HepG2 (cell line): ENCODE measurements around the gene SUDS3. TPM values are rescaled to one million over a fixed set of nuclear protein-coding genes. Genes with fewer than 3 reads are reported as not detected.

ENCODE experiments used
- ARNT2 ChIP-seq: sonication (generic); formaldehyde crosslinking; IDR thresholded peaks from 2 replicates; pipeline ENCODE4 v1.8.0; 2022; ENCODE audit warnings: mild to moderate bottlenecking, low read depth, missing genetic modification reagents, moderate library complexity
- ATAD3A ChIP-seq: sonication (generic); formaldehyde crosslinking; IDR thresholded peaks from 2 replicates; pipeline ENCODE4 v1.4.0; 2020; ENCODE audit warnings: missing genetic modification reagents
- ATF7-NPFF ChIP-seq: sonication (generic); formaldehyde crosslinking; IDR thresholded peaks from 2 replicates; pipeline ENCODE4 v1.8.1; 2023; ENCODE audit warnings: mild to moderate bottlenecking, low read depth, missing genetic modification reagents, moderate library complexity
- CBX2 ChIP-seq, 2 experiments: fragments of 200-600 bp in 1 of 2; sonication (generic); formaldehyde crosslinking in 1 of 2; IDR thresholded peaks; 2 replicates each; pipeline versions ENCODE4 v1.7.0 to v1.8.1; 2018 to 2022; ENCODE audit warnings: low read depth in 2 of 2, low read length in 1 of 2, mild to moderate bottlenecking in 1 of 2, missing genetic modification reagents in 1 of 2
- ETV5 ChIP-seq: IDR thresholded peaks from 2 replicates; pipeline ENCODE4 v1.6.1; 2018; ENCODE audit warnings: missing biosample characterization, missing genetic modification reagents, inconsistent platforms, borderline replicate concordance
- EZH2 ChIP-seq: conservative IDR thresholded peaks from 2 replicates; pipeline ENCODE4 v1.6.1; 2012; ENCODE audit warnings: mild to moderate bottlenecking, low read depth, low read length, moderate library complexity
- ISL2 ChIP-seq: sonication (generic); formaldehyde crosslinking; IDR thresholded peaks from 2 replicates; pipeline ENCODE4 v1.5.0; 2020; ENCODE audit warnings: missing genetic modification reagents
- KLF9 ChIP-seq: IDR thresholded peaks from 2 replicates; pipeline ENCODE4 v1.6.1; 2016; ENCODE audit warnings: low read depth
- MBD4 ChIP-seq: IDR thresholded peaks from 2 replicates; pipeline ENCODE4 v1.6.1; 2012; ENCODE audit warnings: low read length, inconsistent platforms, borderline replicate concordance
- MYNN ChIP-seq: sonication (generic); formaldehyde crosslinking; IDR thresholded peaks from 2 replicates; pipeline ENCODE4 v1.4.0; 2020; ENCODE audit warnings: mild to moderate bottlenecking, low read depth, missing genetic modification reagents
- TAF15 ChIP-seq: fragments of 200-400 bp; formaldehyde crosslinking; IDR thresholded peaks from one replicate; pipeline ENCODE4 v1.6.1; 2018; ENCODE audit warnings: mild to moderate bottlenecking, low read depth, low read length; ENCODE audit not compliant: poor library complexity, severe bottlenecking
- TCF7 ChIP-seq: sonication (generic); IDR thresholded peaks from 2 replicates; pipeline ENCODE4 v1.6.1; 2016; ENCODE audit warnings: antibody characterized with exemption, low read depth
- TMF1 ChIP-seq: sonication (generic); formaldehyde crosslinking; IDR thresholded peaks from 2 replicates; pipeline ENCODE4 v1.8.1; 2022; ENCODE audit warnings: low read depth, missing genetic modification reagents
- TRIM24 ChIP-seq: sonication (generic); formaldehyde crosslinking; IDR thresholded peaks from 2 replicates; pipeline ENCODE4 v1.8.0; 2022; ENCODE audit warnings: mild to moderate bottlenecking, missing genetic modification reagents
- ZNF143 ChIP-seq: sonication (generic); formaldehyde crosslinking; IDR thresholded peaks from 2 replicates; pipeline ENCODE4 v1.4.0; 2020; ENCODE audit warnings: missing genetic modification reagents
- ZNF451 ChIP-seq: sonication (generic); formaldehyde crosslinking; IDR thresholded peaks from 2 replicates; pipeline ENCODE4 v1.5.0; 2020; ENCODE audit warnings: mild to moderate bottlenecking, missing genetic modification reagents
- ZNF607 ChIP-seq: sonication (generic); formaldehyde crosslinking; IDR thresholded peaks from 2 replicates; pipeline ENCODE4 v1.5.1; 2020; ENCODE audit warnings: missing genetic modification reagents, mild to moderate bottlenecking, borderline replicate concordance
- ZNF629 ChIP-seq: sonication (generic); formaldehyde crosslinking; conservative IDR thresholded peaks from 2 replicates; pipeline ENCODE4 v1.5.0; 2020; ENCODE audit warnings: missing genetic modification reagents
- ZNF670 ChIP-seq: sonication (generic); formaldehyde crosslinking; IDR thresholded peaks from 2 replicates; pipeline ENCODE4 v1.8.0; 2022; ENCODE audit warnings: mild to moderate bottlenecking, missing genetic modification reagents, borderline replicate concordance
- ZSCAN30 ChIP-seq: sonication (generic); formaldehyde crosslinking; IDR thresholded peaks from 2 replicates; pipeline ENCODE4 v1.5.0; 2020; ENCODE audit warnings: mild to moderate bottlenecking, missing genetic modification reagents
- polyA plus RNA-seq, 8 experiments: library from polyadenylated mRNA; depleted of rRNA in 3 of 8; stranded (reverse) in 7 of 8; unstranded in 1 of 8; fragments of >200 nt; fragmentation: Illumina TruSeq in 4 of 8; extraction: Trizol in 4 of 8; gene quantifications; 2 replicates each; pipeline versions ENCODE4 v1.2.1 to v1.2.3, GENCODE V29; 2011 to 2016; ENCODE audit warnings: low read depth in 4 of 8, missing spikeins in 1 of 8, mixed read lengths in 1 of 8; ENCODE audit not compliant: insufficient read depth in 1 of 8
- total RNA-seq, 5 experiments: library from RNA; depleted of rRNA; stranded (reverse); fragments of >200 nt; fragmentation: Illumina TruSeq; extraction: Trizol; gene quantifications; 2 replicates each; pipeline ENCODE4 v1.2.3, GENCODE V29; 2016; ENCODE audit warnings: low read depth in 1 of 5
- TF ChIP-seq, protein P1 (sequence below): sonication (generic); formaldehyde crosslinking; IDR thresholded peaks from 2 replicates; pipeline ENCODE4 v1.4.0; 2020; ENCODE audit warnings: missing genetic modification reagents, mild to moderate bottlenecking, borderline replicate concordance
- TF ChIP-seq, protein P2 (sequence below): sonication (generic); formaldehyde crosslinking; IDR thresholded peaks from 2 replicates; pipeline ENCODE4 v1.5.1; 2020; ENCODE audit warnings: mild to moderate bottlenecking, missing genetic modification reagents, borderline replicate concordance

The SUDS3 gene
- total and polyA plus RNA-seq, 2 of the 13 experiments (the other 11 are each of a cell fraction or from before 2014, with no cell fraction given) = 20.2 to 33.1 TPM

DNA sequence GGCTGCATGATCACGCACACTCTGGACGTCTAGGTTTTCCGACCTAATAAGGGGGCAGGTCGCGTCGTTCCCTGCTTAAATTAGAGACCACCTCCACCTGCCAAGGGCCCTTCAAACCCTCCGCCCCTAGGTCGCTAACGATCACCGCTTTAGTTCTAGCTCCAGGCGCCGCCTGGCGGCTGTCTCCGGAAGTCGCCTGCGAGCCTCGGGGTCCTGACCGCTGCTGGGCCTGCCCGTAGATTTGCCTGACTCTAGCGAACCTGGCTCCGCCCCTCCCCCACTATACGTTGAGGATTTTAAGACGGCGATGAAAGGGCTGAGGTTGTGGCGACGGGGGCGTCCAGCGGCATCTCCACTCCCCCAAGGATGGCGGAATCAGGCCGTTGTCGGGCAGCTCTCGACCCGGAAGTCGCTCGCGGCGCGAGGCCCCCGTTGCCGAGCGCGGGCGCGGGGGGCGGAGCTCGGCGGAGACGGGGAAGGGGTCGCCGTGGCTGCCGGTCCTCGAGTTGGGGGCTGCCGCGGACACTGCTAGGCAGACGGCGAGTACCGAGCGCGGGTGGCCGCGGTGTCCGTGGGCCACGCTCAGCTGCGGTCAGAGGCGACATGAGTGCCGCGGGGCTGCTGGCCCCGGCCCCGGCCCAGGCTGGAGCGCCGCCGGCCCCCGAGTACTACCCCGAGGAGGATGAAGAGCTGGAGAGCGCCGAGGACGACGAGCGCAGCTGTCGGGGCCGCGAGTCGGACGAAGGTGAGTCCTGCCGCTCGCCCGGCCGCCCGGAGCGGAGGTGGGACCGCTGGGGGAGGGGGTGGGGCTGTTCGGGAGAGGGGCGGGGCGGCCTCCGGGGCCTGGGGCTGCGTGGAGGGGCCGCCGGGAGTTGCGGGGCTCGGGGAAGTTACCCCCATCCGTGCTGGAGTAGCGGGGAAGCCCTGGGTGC is at the start of gene SUDS3 (continued):
- TF ChIP-seq, protein P1, sequence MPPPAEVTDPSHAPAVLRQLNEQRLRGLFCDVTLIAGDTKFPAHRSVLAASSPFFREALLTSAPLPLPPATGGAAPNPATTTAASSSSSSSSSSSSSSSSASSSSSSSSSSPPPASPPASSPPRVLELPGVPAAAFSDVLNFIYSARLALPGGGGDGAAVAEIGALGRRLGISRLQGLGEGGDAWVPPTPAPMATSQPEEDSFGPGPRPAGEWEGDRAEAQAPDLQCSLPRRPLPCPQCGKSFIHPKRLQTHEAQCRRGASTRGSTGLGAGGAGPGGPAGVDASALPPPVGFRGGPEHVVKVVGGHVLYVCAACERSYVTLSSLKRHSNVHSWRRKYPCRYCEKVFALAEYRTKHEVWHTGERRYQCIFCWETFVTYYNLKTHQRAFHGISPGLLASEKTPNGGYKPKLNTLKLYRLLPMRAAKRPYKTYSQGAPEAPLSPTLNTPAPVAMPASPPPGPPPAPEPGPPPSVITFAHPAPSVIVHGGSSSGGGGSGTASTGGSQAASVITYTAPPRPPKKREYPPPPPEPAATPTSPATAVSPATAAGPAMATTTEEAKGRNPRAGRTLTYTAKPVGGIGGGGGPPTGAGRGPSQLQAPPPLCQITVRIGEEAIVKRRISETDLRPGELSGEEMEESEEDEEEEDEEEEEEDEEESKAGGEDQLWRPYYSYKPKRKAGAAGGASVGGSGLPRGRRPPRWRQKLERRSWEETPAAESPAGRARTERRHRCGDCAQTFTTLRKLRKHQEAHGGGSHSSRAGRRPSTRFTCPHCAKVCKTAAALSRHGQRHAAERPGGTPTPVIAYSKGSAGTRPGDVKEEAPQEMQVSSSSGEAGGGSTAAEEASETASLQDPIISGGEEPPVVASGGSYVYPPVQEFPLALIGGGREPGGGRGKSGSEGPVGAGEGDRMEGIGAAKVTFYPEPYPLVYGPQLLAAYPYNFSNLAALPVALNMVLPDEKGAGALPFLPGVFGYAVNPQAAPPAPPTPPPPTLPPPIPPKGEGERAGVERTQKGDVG (CRISPR knock-in tag) = peak; percentile 32; the same call in 1 of the 2 replicates
- TF ChIP-seq CBX2 (IDR thresholded peaks at IDR 0.05; ENCODE audit: low read depth, low read length) (no peak), CBX2 (CRISPR knock-in tag; IDR thresholded peaks at IDR 0.05; ENCODE audit: low read depth) (no peak), ZNF607 (CRISPR knock-in tag) (peak; percentile 69; the same call in 1 of the 2 replicates), ISL2 (CRISPR knock-in tag) (peak; percentile 49; the same call in 1 of the 2 replicates), KLF9 (CRISPR knock-in tag) (no peak), ZNF670 (CRISPR knock-in tag) (no peak), TAF15 (no peak), ATF7-NPFF (peak; percentile 28; the same call in 1 of the 2 replicates), ZSCAN30 (no peak), TRIM24 (CRISPR knock-in tag) (no peak), ATAD3A (CRISPR knock-in tag) (no peak), TMF1 (CRISPR knock-in tag) (no peak), TCF7 (no peak), ARNT2 (0 out of 2 replicates have a peak, but pooled peaks have one; percentile 26), MYNN (CRISPR knock-in tag) (no peak), ETV5 (peak; percentile 68), ZNF451 (CRISPR knock-in tag) (peak; percentile 85), ZNF629 (no peak), MBD4 (no peak), EZH2 (no peak), ZNF143 (no peak)
- TF ChIP-seq, protein P2, sequence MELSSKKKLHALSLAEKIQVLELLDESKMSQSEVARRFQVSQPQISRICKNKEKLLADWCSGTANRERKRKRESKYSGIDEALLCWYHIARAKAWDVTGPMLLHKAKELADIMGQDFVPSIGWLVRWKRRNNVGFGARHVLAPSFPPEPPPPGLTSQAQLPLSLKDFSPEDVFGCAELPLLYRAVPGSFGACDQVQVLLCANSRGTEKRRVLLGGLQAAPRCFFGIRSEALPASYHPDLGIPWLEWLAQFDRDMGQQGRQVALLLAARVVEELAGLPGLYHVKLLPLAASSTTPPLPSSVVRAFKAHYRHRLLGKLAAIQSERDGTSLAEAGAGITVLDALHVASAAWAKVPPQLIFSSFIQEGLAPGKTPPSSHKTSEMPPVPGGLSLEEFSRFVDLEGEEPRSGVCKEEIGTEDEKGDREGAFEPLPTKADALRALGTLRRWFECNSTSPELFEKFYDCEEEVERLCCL (CRISPR knock-in tag) = no peak
